ENCODE measurements around the gene ZNF215. TPM values are rescaled to one million over a fixed set of nuclear protein-coding genes. Genes with fewer than 3 reads are reported as not detected.
"Not testable (repeated sequence)": the region's sequence is repeated elsewhere in the genome, so short reads cannot be mapped to it uniquely, and the experiment has no call there.

The ZNF215 gene
- total and polyA plus RNA-seq, 2 experiments from 2014 or later, result 17.3 to 20.8 TPM

- not testable (repeated sequence) for H4K20me1 ChIP-seq (replicated peaks; ENCODE audit: insufficient read depth); H3K4me2 ChIP-seq; H3F3A ChIP-seq (replicated peaks; ENCODE audit: low read depth); H3K27me3 ChIP-seq (ENCODE audit: insufficient read depth); H3K9me2 ChIP-seq (ENCODE audit: insufficient read depth); H3K4me1 Mint-ChIP-seq; H3K4me3 Mint-ChIP-seq; H3K27ac Mint-ChIP-seq; DNase-seq (ENCODE audit: low spot score); H3K27me3 Mint-ChIP-seq (ENCODE audit: insufficient read depth, low read depth, poor library complexity); H3K79me2 ChIP-seq (replicated peaks; ENCODE audit: insufficient read depth); ATAC-seq; H3K4me1 ChIP-seq (ENCODE audit: insufficient read depth); H3K4me3 ChIP-seq; H3K27ac ChIP-seq (ENCODE audit: low read depth); H2AFZ ChIP-seq
- Mint-ChIP-seq H3K36me3 (ENCODE audit: low read depth) (peaks cover 55% of the 10 kb centered on the region), H3K9me3 (peaks cover 21% of the 10 kb centered on the region)
- H3K36me3 ChIP-seq (ENCODE audit: insufficient read depth), result peaks cover 11% of the 10 kb centered on the region; the same call in 1 of the 2 replicates
Observed at GRCh38 chr11:6954248-6954647, 28.0 kb downstream of the ZNF215 start.

DNA sequence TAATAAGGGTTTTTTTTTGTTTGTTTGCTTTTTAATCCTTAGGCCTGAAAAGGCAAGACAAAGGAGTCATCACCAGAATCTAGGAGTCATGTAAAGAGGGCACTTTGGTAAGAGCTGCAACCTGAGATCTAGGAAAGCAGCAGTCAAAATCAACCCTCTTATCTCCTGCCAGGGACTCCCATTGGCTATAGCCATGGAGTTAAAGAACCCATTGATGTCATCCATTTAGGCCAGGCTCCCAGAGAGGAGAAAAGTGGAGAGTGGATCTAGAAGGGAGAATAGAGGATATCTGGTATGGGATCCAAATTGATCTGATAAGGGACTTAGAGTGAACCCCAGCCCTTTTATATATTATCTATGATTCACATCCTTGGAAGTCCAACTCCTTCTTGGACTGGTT lies 35.9 kb downstream of the ZNF215 start:
- no peaks in the 10 kb centered on the region for H3K9me2 ChIP-seq (ENCODE audit: insufficient read depth)
- no peaks in the 10 kb centered on the region for H3F3A ChIP-seq (replicated peaks; ENCODE audit: low read depth)
- H3K9me3 Mint-ChIP-seq, result peaks cover 5% of the 10 kb centered on the region; the same call in 2 of the 3 replicates
- H3K4me1 Mint-ChIP-seq, result 0 out of 3 replicates have a peak, but pooled peaks cover 3% of the 10 kb centered on the region
- no peak overlapping the region for H3K4me2 ChIP-seq
- ATAC-seq (peak; percentile 48), DNase-seq (ENCODE audit: low spot score) (peak; percentile 5)
- no peaks in the 10 kb centered on the region for H3K27me3 ChIP-seq (ENCODE audit: insufficient read depth)
- no peak overlapping the region for H3K4me3 Mint-ChIP-seq
- H3K27ac Mint-ChIP-seq, result no peak overlapping the region
- H2AFZ ChIP-seq, result no peak overlapping the region
- no peak overlapping the region for H3K27ac ChIP-seq (ENCODE audit: low read depth)
- no peaks in the 10 kb centered on the region; the same call in 1 of the 2 replicates for H3K36me3 ChIP-seq (ENCODE audit: insufficient read depth)
- no peak overlapping the region for H3K4me3 ChIP-seq
- H4K20me1 ChIP-seq (replicated peaks; ENCODE audit: insufficient read depth), result peaks cover 5% of the 10 kb centered on the region; the same call in 1 of the 2 replicates
- no peaks in the 10 kb centered on the region for H3K27me3 Mint-ChIP-seq (ENCODE audit: insufficient read depth, low read depth, poor library complexity)
- no peaks in the 10 kb centered on the region for H3K79me2 ChIP-seq (replicated peaks; ENCODE audit: insufficient read depth)
- H3K4me1 ChIP-seq (ENCODE audit: insufficient read depth), result no peaks in the 10 kb centered on the region
- no peak for TF ChIP-seq NANOG (IDR thresholded peaks at IDR 0.05; ENCODE audit: borderline replicate concordance)
- TF ChIP-seq POLR2AphosphoS5 (IDR thresholded peaks at IDR 0.05; ENCODE audit: low read depth), result no peak
- TF ChIP-seq REST (IDR thresholded peaks at IDR 0.05; ENCODE audit: unreplicated experiment), result no peak
- TF ChIP-seq JUNB (IDR thresholded peaks at IDR 0.05; ENCODE audit: unreplicated experiment), result no peak
- no peak for TF ChIP-seq EZH2 (IDR thresholded peaks at IDR 0.05; ENCODE audit: low read depth, unreplicated experiment)
- TF ChIP-seq, protein P1, sequence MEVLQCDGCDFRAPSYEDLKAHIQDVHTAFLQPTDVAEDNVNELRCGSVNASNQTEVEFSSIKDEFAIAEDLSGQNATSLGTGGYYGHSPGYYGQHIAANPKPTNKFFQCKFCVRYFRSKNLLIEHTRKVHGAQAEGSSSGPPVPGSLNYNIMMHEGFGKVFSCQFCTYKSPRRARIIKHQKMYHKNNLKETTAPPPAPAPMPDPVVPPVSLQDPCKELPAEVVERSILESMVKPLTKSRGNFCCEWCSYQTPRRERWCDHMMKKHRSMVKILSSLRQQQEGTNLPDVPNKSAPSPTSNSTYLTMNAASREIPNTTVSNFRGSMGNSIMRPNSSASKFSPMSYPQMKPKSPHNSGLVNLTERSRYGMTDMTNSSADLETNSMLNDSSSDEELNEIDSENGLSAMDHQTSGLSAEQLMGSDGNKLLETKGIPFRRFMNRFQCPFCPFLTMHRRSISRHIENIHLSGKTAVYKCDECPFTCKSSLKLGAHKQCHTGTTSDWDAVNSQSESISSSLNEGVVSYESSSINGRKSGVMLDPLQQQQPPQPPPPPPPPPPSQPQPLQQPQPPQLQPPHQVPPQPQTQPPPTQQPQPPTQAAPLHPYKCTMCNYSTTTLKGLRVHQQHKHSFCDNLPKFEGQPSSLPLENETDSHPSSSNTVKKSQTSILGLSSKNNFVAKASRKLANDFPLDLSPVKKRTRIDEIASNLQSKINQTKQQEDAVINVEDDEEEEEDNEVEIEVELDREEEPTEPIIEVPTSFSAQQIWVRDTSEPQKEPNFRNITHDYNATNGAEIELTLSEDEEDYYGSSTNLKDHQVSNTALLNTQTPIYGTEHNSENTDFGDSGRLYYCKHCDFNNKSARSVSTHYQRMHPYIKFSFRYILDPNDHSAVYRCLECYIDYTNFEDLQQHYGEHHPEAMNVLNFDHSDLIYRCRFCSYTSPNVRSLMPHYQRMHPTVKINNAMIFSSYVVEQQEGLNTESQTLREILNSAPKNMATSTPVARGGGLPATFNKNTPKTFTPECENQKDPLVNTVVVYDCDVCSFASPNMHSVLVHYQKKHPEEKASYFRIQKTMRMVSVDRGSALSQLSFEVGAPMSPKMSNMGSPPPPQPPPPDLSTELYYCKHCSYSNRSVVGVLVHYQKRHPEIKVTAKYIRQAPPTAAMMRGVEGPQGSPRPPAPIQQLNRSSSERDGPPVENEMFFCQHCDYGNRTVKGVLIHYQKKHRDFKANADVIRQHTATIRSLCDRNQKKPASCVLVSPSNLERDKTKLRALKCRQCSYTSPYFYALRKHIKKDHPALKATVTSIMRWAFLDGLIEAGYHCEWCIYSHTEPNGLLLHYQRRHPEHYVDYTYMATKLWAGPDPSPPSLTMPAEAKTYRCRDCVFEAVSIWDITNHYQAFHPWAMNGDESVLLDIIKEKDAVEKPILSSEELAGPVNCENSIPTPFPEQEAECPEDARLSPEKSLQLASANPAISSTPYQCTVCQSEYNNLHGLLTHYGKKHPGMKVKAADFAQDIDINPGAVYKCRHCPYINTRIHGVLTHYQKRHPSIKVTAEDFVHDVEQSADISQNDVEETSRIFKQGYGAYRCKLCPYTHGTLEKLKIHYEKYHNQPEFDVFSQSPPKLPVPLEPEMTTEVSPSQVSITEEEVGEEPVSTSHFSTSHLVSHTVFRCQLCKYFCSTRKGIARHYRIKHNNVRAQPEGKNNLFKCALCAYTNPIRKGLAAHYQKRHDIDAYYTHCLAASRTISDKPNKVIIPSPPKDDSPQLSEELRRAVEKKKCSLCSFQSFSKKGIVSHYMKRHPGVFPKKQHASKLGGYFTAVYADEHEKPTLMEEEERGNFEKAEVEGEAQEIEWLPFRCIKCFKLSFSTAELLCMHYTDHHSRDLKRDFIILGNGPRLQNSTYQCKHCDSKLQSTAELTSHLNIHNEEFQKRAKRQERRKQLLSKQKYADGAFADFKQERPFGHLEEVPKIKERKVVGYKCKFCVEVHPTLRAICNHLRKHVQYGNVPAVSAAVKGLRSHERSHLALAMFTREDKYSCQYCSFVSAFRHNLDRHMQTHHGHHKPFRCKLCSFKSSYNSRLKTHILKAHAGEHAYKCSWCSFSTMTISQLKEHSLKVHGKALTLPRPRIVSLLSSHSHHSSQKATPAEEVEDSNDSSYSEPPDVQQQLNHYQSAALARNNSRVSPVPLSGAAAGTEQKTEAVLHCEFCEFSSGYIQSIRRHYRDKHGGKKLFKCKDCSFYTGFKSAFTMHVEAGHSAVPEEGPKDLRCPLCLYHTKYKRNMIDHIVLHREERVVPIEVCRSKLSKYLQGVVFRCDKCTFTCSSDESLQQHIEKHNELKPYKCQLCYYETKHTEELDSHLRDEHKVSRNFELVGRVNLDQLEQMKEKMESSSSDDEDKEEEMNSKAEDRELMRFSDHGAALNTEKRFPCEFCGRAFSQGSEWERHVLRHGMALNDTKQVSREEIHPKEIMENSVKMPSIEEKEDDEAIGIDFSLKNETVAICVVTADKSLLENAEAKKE (CRISPR knock-in tag; IDR thresholded peaks at IDR 0.05), result no peak
- no peak for TF ChIP-seq ZNF114 (CRISPR knock-in tag; IDR thresholded peaks at IDR 0.05)
- TF ChIP-seq CREB1 (CRISPR knock-in tag; IDR thresholded peaks at IDR 0.05; ENCODE audit: low read depth), result no peak
- TF ChIP-seq STAT1 (IDR thresholded peaks at IDR 0.05; ENCODE audit: unreplicated experiment), result no peak
- TF ChIP-seq EZH2phosphoT487 (IDR thresholded peaks at IDR 0.05; ENCODE audit: unreplicated experiment), result no peak
- TF ChIP-seq, protein P2, sequence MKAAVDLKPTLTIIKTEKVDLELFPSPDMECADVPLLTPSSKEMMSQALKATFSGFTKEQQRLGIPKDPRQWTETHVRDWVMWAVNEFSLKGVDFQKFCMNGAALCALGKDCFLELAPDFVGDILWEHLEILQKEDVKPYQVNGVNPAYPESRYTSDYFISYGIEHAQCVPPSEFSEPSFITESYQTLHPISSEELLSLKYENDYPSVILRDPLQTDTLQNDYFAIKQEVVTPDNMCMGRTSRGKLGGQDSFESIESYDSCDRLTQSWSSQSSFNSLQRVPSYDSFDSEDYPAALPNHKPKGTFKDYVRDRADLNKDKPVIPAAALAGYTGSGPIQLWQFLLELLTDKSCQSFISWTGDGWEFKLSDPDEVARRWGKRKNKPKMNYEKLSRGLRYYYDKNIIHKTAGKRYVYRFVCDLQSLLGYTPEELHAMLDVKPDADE (IDR thresholded peaks at IDR 0.05), result no peak
- TF ChIP-seq ZNF331 (CRISPR knock-in tag; IDR thresholded peaks at IDR 0.05; ENCODE audit: low read depth), result no peak
- peaks cover 10% of the 10 kb centered on the region; the same call in 2 of the 3 replicates for H3K36me3 Mint-ChIP-seq (ENCODE audit: low read depth)
